Measurements from ENCODE around the gene PHETA1.

GRCh38 chr12:111338096-111338495, 30.8 kb downstream of the PHETA1 start:
- TF ChIP-seq CTCF (IDR thresholded peaks at IDR 0.05; ENCODE audit: low read depth, low read length, poor library complexity, severe bottlenecking) (no peak), EZH2phosphoT487 (IDR thresholded peaks at IDR 0.05; ENCODE audit: borderline replicate concordance, low read length) (no peak)
